H1 (cell line): ENCODE results near the gene IGSF1. TPM values are rescaled to one million over a fixed set of nuclear protein-coding genes. Genes with fewer than 3 reads are reported as not detected.

Source experiments
- CTCF ChIA-PET: fragments of 300-600 bp; sonication (Branson Sonifier 250); formaldehyde crosslinking; loops from one replicate; lab custom pipeline; 2021; ENCODE audit not compliant: partially characterized antibody; lab: Charles Lee
- POLR2A ChIA-PET: fragments of 300-600 bp; sonication (Branson Sonifier 250); formaldehyde crosslinking; loops from one replicate; lab custom pipeline; 2021; ENCODE audit warnings: inconsistent platforms; ENCODE audit not compliant: partially characterized antibody; lab: Charles Lee
- DNase-seq, 2 experiments: peaks; one replicate each; pipeline versions ENCODE4 v3.0.0 to v3.0.0-alpha.2; 2010 to 2022; ENCODE audit warnings: low spot score in 2 of 2, low read depth in 1 of 2, mixed read lengths in 1 of 2
- FAIRE-seq: peaks from 2 replicates; lab custom pipeline; 2011; peaks lifted over from hg19 to GRCh38; lab: Jason Lieb, UNC
- H2AFZ ChIP-seq: 2 replicates; pipeline ENCODE4 v1.8.1; 2012; ENCODE audit warnings: low read length, inconsistent platforms
- H2AK5ac ChIP-seq: 2 replicates; pipeline ENCODE4 v1.6.1; 2013; ENCODE audit warnings: low read depth, low read length
- H2BK120ac ChIP-seq: replicated peaks from 2 replicates; pipeline ENCODE3; 2013; ENCODE audit warnings: low read depth, low read length, inconsistent platforms
- H2BK12ac ChIP-seq: 2 replicates; pipeline ENCODE4 v1.6.1; 2013; ENCODE audit warnings: low read depth, low read length
- H2BK15ac ChIP-seq: 2 replicates; pipeline ENCODE4 v1.6.1; 2013; ENCODE audit warnings: low read length
- H2BK20ac ChIP-seq: 2 replicates; pipeline ENCODE4 v1.6.1; 2013; ENCODE audit warnings: low read length
- H2BK5ac ChIP-seq: 2 replicates; pipeline ENCODE4 v1.6.1; 2013; ENCODE audit warnings: low read depth, low read length
- H3K14ac ChIP-seq: 2 replicates; pipeline ENCODE4 v1.6.1; 2013; ENCODE audit warnings: inconsistent platforms; ENCODE audit not compliant: insufficient read length
- H3K18ac ChIP-seq: 2 replicates; pipeline ENCODE4 v1.6.1; 2013; ENCODE audit warnings: low read length; ENCODE audit errors: extremely low read depth
- H3K23ac ChIP-seq: 2 replicates; pipeline ENCODE4 v1.6.1; 2013; ENCODE audit warnings: inconsistent platforms; ENCODE audit not compliant: insufficient read length
- H3K23me2 ChIP-seq: 2 replicates; pipeline ENCODE4 v1.6.1; 2013; ENCODE audit warnings: low read depth, low read length
- H3K27ac ChIP-seq: 2 replicates; pipeline ENCODE4 v1.6.1; 2011; ENCODE audit warnings: low read depth, low read length, inconsistent platforms
- H3K27me3 ChIP-seq, 4 experiments: replicated peaks in 1 of 4; 1 replicate in 1 of 4; 2 replicates in 3 of 4; pipeline versions ENCODE4 v1.6.1 to v1.8.1; 2011 to 2013; ENCODE audit warnings: low read length in 3 of 4, mild to moderate bottlenecking in 3 of 4, inconsistent platforms in 2 of 4, mixed read lengths in 2 of 4, moderate library complexity in 1 of 4; ENCODE audit not compliant: control insufficient read depth in 3 of 4, insufficient read depth in 3 of 4; ENCODE audit errors: extremely low read depth in 1 of 4
- H3K36me3 ChIP-seq, 4 experiments: 2 replicates each; pipeline versions ENCODE4 v1.6.1 to v1.8.1; 2011 to 2013; ENCODE audit warnings: mild to moderate bottlenecking in 4 of 4, low read length in 3 of 4, moderate library complexity in 2 of 4, control low read depth in 1 of 4, inconsistent platforms in 1 of 4; ENCODE audit not compliant: insufficient read depth in 4 of 4, control insufficient read depth in 2 of 4
- H3K4ac ChIP-seq: replicated peaks from 2 replicates; pipeline ENCODE3; 2013; ENCODE audit warnings: low read length, low read depth, mixed read lengths, inconsistent platforms; ENCODE audit not compliant: insufficient read length
- H3K4me1 ChIP-seq, 4 experiments: replicated peaks in 1 of 4; 1 replicate in 1 of 4; 2 replicates in 3 of 4; pipeline versions ENCODE4 v1.6.1 to v1.8.1; 2011 to 2013; ENCODE audit warnings: low read length in 3 of 4, inconsistent platforms in 2 of 4, mixed read lengths in 1 of 4; ENCODE audit not compliant: insufficient read depth in 4 of 4, control insufficient read depth in 3 of 4
- H3K4me2 ChIP-seq, 2 experiments: 2 replicates each; pipeline versions ENCODE4 v1.6.1 to v1.8.1; 2011 to 2013; ENCODE audit warnings: low read depth in 2 of 2, low read length in 2 of 2, control low read depth in 1 of 2, inconsistent platforms in 1 of 2, mild to moderate bottlenecking in 1 of 2; ENCODE audit not compliant: insufficient read depth in 1 of 2
- H3K4me3 ChIP-seq, 4 experiments: fragments of 200-600, 300-600 bp in 1 of 4; sonication (generic), shearing (Covaris generic), sonication (Bioruptor Twin) in 1 of 4; 2 replicates each; pipeline versions ENCODE4 v1.5.1 to v1.8.1; 2011 to 2016; ENCODE audit warnings: low read length in 4 of 4, low read depth in 3 of 4, control low read depth in 2 of 4, inconsistent platforms in 2 of 4, mild to moderate bottlenecking in 2 of 4, mixed read lengths in 1 of 4, moderate library complexity in 1 of 4; ENCODE audit not compliant: insufficient read depth in 2 of 4; ENCODE audit errors: extremely low read depth in 1 of 4
- H3K56ac ChIP-seq: replicated peaks from 2 replicates; pipeline ENCODE3; 2013; ENCODE audit warnings: low read depth, mild to moderate bottlenecking, mixed read lengths, low read length, inconsistent platforms; ENCODE audit not compliant: insufficient read length
- H3K79me1 ChIP-seq: 2 replicates; pipeline ENCODE4 v1.6.1; 2013; ENCODE audit warnings: low read depth, low read length, control low read depth
- H3K79me2 ChIP-seq, 2 experiments: 2 replicates each; pipeline versions ENCODE4 v1.6.1 to v1.8.1; 2012 to 2013; ENCODE audit warnings: low read length in 2 of 2, mild to moderate bottlenecking in 2 of 2, inconsistent platforms in 1 of 2; ENCODE audit not compliant: insufficient read depth in 2 of 2, control insufficient read depth in 1 of 2
- H3K9ac ChIP-seq, 4 experiments: replicated peaks in 1 of 4; 1 replicate in 1 of 4; 2 replicates in 3 of 4; pipeline versions ENCODE4 v1.6.1 to v1.8.1; 2011 to 2013; ENCODE audit warnings: low read depth in 3 of 4, low read length in 3 of 4, control low read depth in 2 of 4, mild to moderate bottlenecking in 2 of 4, moderate library complexity in 2 of 4, inconsistent platforms in 1 of 4; ENCODE audit errors: extremely low read depth in 1 of 4
- H3K9me3 ChIP-seq, 2 experiments: 2 replicates each; pipeline versions ENCODE4 v1.6.1 to v1.8.1; 2012 to 2013; ENCODE audit warnings: mild to moderate bottlenecking in 2 of 2, moderate library complexity in 2 of 2, control low read depth in 1 of 2, inconsistent platforms in 1 of 2, low read depth in 1 of 2, low read length in 1 of 2, mixed read lengths in 1 of 2; ENCODE audit not compliant: insufficient read depth in 2 of 2
- H4K20me1 ChIP-seq, 2 experiments: replicated peaks in 1 of 2; 2 replicates each; pipeline versions ENCODE3 to v1.8.1; 2011 to 2013; ENCODE audit warnings: inconsistent platforms in 2 of 2, low read length in 2 of 2, mild to moderate bottlenecking in 1 of 2; ENCODE audit not compliant: insufficient read depth in 2 of 2, control insufficient read depth in 1 of 2
- H4K5ac ChIP-seq: 2 replicates; pipeline ENCODE4 v1.6.1; 2013; ENCODE audit warnings: low read length, low read depth, mixed read lengths, inconsistent platforms; ENCODE audit not compliant: insufficient read length
- H4K8ac ChIP-seq: 2 replicates; pipeline ENCODE4 v1.8.0; 2013; ENCODE audit warnings: mild to moderate bottlenecking, moderate library complexity, low read length, inconsistent platforms; ENCODE audit not compliant: insufficient read depth; ENCODE audit errors: extremely low read depth
- H4K91ac ChIP-seq: replicated peaks from 2 replicates; pipeline ENCODE3; 2013; ENCODE audit warnings: low read length, mixed read lengths, inconsistent platforms; ENCODE audit not compliant: insufficient read length
- ATF3 ChIP-seq: IDR thresholded peaks from 2 replicates; pipeline ENCODE4 v1.6.1; 2011; ENCODE audit warnings: low read depth, mild to moderate bottlenecking, low read length; ENCODE audit not compliant: insufficient read depth
- BRCA1 ChIP-seq: IDR thresholded peaks from 2 replicates; pipeline ENCODE4 v1.6.1; 2012; ENCODE audit warnings: low read depth, low read length, improper control_type of control experiment
- CEBPB ChIP-seq: IDR thresholded peaks from 2 replicates; pipeline ENCODE4 v1.6.1; 2012; ENCODE audit warnings: low read depth, low read length
- CREB1 ChIP-seq: IDR thresholded peaks from 2 replicates; pipeline ENCODE4 v1.6.1; 2012; ENCODE audit warnings: inconsistent platforms
- CTCF ChIP-seq, 3 experiments: IDR thresholded peaks; 1 replicate in 2 of 3; 2 replicates in 1 of 3; pipeline versions ENCODE4 v1.5.1 to v1.6.1; 2011; ENCODE audit warnings: low read length in 3 of 3, mild to moderate bottlenecking in 3 of 3, inconsistent platforms in 2 of 3, low read depth in 1 of 3, moderate library complexity in 1 of 3; ENCODE audit not compliant: insufficient read depth in 1 of 3; ENCODE audit errors: control extremely low read depth in 1 of 3
- EZH2 ChIP-seq: fragments of 200-600 bp; sonication (generic); IDR thresholded peaks from 2 replicates; pipeline ENCODE4 v1.7.1; 2012; ENCODE audit warnings: low read depth, mild to moderate bottlenecking, moderate library complexity, low read length, inconsistent platforms; ENCODE audit not compliant: severe bottlenecking
- POLR2A ChIP-seq, 2 experiments: IDR thresholded peaks; 1 replicate in 1 of 2; 2 replicates in 1 of 2; pipeline ENCODE4 v1.6.1; 2011; ENCODE audit warnings: low read depth in 2 of 2, low read length in 2 of 2, mild to moderate bottlenecking in 2 of 2; ENCODE audit errors: control extremely low read depth in 1 of 2
- RNF2 ChIP-seq: fragments of 200-900, 300-1000 bp; sonication (generic); IDR thresholded peaks from 2 replicates; pipeline ENCODE4 v1.7.1; 2016; ENCODE audit warnings: borderline replicate concordance, low read depth, mild to moderate bottlenecking, antibody characterized with exemption, low read length; ENCODE audit not compliant: poor library complexity, severe bottlenecking; ENCODE audit errors: missing control alignments
- SIRT6 ChIP-seq: IDR thresholded peaks from one replicate; pipeline ENCODE4 v1.7.1; 2012; ENCODE audit warnings: low read length, inconsistent platforms
- WGBS, 2 experiments: shearing (Covaris generic) in 1 of 2; methylation state at CpG; one replicate each; pipeline versions ENCODE4 v1.1.6 to v1.1.7; 2013 to 2015; ENCODE audit warnings: low lambda C conversion rate in 2 of 2, mixed read lengths in 2 of 2, inconsistent platforms in 1 of 2, low coverage in 1 of 2, missing lambda C conversion rate in 1 of 2; ENCODE audit not compliant: insufficient replicate concordance in 2 of 2, insufficient coverage in 1 of 2, insufficient read length in 1 of 2; ENCODE audit errors: extremely low coverage in 1 of 2, missing lambda C conversion rate in 1 of 2; 5-methylcytosine and 5-hydroxymethylcytosine counted together
- polyA plus RNA-seq, 7 experiments: library from polyadenylated mRNA; depleted of rRNA in 3 of 7; stranded (reverse) in 5 of 7; unstranded in 2 of 7; fragments of >200 nt in 5 of 7; fragments of 200-250 nt in 2 of 7; gene quantifications; 1 replicate in 5 of 7; 2 replicates in 1 of 7; 4 replicates in 1 of 7; pipeline versions ENCODE4 v1.2.1 to v1.2.3, GENCODE V29; 2011 to 2013; ENCODE audit warnings: missing spikeins in 2 of 7, mixed read lengths in 2 of 7
- total RNA-seq: library from RNA; stranded (reverse); fragmentation: NEBNext Ultra II Directional; extraction: Animal tissue kit (Norgen Biotek cat#: 25700); gene quantifications from 2 replicates; pipeline ENCODE4 v1.2.1, GENCODE V29; 2021

IGSF1 gene
- total and polyA plus RNA-seq, 2 of the 8 experiments (the other 6 are each of a cell fraction or from before 2014, with no cell fraction given) = 23.1 to 39.9 TPM

- H2BK15ac ChIP-seq = no peak overlapping the region
- CTCF ChIA-PET = interaction anchor here (1.1 to 3.8 kb wide), 5 partner anchors 13 to 361 kb away, joined by 3 to 27 read pairs (median 8); no protein-coding TSS in a partner anchor
- H3K9ac ChIP-seq = no peak overlapping the region
- no peaks in the 10 kb centered on the region for H3K23me2 ChIP-seq
- H2AFZ ChIP-seq = no peak overlapping the region
- H3K27me3 ChIP-seq = no peaks in the 10 kb centered on the region
- no peak overlapping the region for H3K4ac ChIP-seq
- H3K9me3 ChIP-seq = no peaks in the 10 kb centered on the region
- no peak overlapping the region for H2BK20ac ChIP-seq
- H2BK5ac ChIP-seq = no peak overlapping the region
- no peaks in the 10 kb centered on the region for H3K79me1 ChIP-seq
- H3K36me3 ChIP-seq = no peaks in the 10 kb centered on the region
- no peaks in the 10 kb centered on the region for H3K79me2 ChIP-seq
- no peak overlapping the region for H4K91ac ChIP-seq
- H3K4me1 ChIP-seq = no peaks in the 10 kb centered on the region
- TF ChIP-seq CREB1 = no peak
- TF ChIP-seq CEBPB = no peak
- TF ChIP-seq ATF3 = no peak
- no peak for TF ChIP-seq SIRT6
- TF ChIP-seq RNF2 = no peak
- no peak for TF ChIP-seq EZH2
- no peak for TF ChIP-seq CTCF (IDR thresholded peaks at IDR 0.05; ENCODE audit: control extremely low read depth in 1 of 3, insufficient read depth in 1 of 3, low read depth in 1 of 3, low read length in 3 of 3)
- TF ChIP-seq POLR2A (IDR thresholded peaks at IDR 0.05; ENCODE audit: control extremely low read depth in 1 of 2, low read depth in 2 of 2, low read length in 2 of 2) = no peak
- TF ChIP-seq BRCA1 = no peak
- H2BK12ac ChIP-seq = no peak overlapping the region
- no peak for DNase-seq
- H2BK120ac ChIP-seq = no peak overlapping the region
- H3K56ac ChIP-seq = no peak overlapping the region
- FAIRE-seq = no peak
- no peaks in the 10 kb centered on the region for H4K20me1 ChIP-seq
- 90% methylated on average over 6 of the region's 7 CpGs; no CpG with 5 or more reads in 1 of the 2 experiments for WGBS, 2 experiments
- no peak overlapping the region for H2AK5ac ChIP-seq
- H3K18ac ChIP-seq = no peak overlapping the region
- no peak overlapping the region for H4K8ac ChIP-seq
- H4K5ac ChIP-seq = no peak overlapping the region
- POLR2A ChIA-PET = interaction anchor here (1.2 kb wide), 1 partner anchor 13 kb away, joined by 4 read pairs; no protein-coding TSS in a partner anchor
- no peak overlapping the region for H3K4me3 ChIP-seq
- H3K27ac ChIP-seq = no peak overlapping the region
- H3K23ac ChIP-seq = no peak overlapping the region
- H3K14ac ChIP-seq = no peak overlapping the region
- H3K4me2 ChIP-seq = no peak overlapping the region
Measured at GRCh38 chrX:131264665-131265064, 24.4 kb downstream of the IGSF1 start.
